GM12891 (cell line): ENCODE results near the gene PCED1B.

Experiments used
- PAX5 ChIP-seq: IDR thresholded peaks from 2 replicates; pipeline ENCODE4 v1.6.1; 2011; ENCODE audit warnings: low read length, moderate library complexity, mild to moderate bottlenecking; ENCODE audit not compliant: insufficient read depth, severe bottlenecking
- POLR2A ChIP-seq: IDR thresholded peaks from 2 replicates; pipeline ENCODE4 v1.6.1; 2011; ENCODE audit warnings: low read depth, low read length, control low read depth
- POLR2AphosphoS5 ChIP-seq: IDR thresholded peaks from 2 replicates; pipeline ENCODE4 v1.6.1; 2011; ENCODE audit warnings: low read depth, low read length, control low read depth
- TAF1 ChIP-seq: IDR thresholded peaks from 2 replicates; pipeline ENCODE4 v1.6.1; 2011; ENCODE audit warnings: low read depth, low read length, control low read depth

DNA sequence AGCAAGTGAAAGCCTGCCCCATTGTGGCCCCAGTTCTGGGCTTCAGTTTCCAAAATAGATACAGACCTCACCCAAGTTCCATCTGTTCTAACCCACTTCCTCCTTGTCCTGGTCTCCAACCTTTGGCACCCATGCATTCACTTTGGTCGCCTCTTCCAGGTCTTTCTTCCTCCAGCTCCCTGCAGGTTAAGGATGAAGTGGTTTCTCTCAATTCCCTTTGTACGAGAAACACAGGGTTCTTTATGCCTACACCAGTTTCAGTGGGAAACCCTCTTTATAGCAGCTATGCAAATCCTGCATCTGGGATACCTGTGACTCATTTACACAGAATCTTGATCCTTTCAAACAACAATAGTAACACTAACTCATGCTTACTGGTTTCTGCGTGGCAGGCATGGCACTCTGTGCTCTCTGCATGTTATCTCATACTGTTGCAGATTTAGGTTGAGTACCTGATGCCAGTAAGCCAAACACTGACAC, 110.9 kb downstream of the PCED1B start:
- no peak for TF ChIP-seq TAF1
- TF ChIP-seq POLR2AphosphoS5, result no peak
- TF ChIP-seq POLR2A, result no peak
- no peak for TF ChIP-seq PAX5
